ENCODE results near the gene CREM. TPM values are rescaled to one million over a fixed set of nuclear protein-coding genes. Genes with fewer than 3 reads are reported as not detected.
A peak's percentile ranks its signal among the peaks of the same experiment; 100 is the strongest.

Gene CREM
- total and polyA plus RNA-seq, 10 of the 15 experiments (the other 5 are each of a cell fraction or from before 2014, with no cell fraction given): 51.3 to 115 (median 70.6) TPM

DNA sequence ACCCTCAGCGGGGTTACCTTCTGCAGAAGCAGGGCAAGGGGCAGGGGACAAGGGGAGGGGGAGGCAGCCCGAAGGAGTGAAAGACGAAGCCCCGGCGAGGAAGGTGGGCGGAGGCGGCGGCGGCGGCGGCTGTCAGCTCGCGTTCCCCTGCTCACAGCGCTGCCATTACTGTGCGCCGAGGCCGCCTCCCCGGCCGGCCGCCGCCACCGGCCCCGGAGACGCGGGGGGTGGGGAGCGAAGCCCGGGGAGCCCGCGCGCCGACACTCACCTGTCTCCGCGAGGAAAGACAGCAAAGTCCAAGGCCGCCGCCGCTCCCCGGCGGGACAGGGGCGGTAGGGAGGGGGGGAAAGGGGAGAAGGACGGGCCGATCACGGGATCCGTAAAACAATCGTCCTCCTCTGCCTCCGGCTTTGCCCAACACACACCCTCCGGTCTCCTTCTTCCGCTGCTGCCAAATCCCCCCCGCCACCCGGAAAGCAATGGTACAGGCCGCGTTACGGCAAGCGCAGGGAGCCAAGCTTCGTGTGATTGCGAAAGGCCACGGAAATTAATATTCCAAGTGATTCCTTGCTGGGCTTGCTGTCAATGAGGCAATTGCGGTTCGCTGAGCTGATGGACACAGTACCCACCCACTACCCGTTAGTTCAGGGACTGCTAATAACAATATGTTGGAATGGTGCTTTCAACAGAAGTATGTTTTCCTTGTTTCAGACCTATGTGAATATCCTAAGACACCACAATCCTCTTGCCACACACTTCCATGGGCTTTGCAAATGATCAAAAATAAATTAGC, 36.3 kb upstream of the CREM start, which contains the start of gene CUL2 (continued):
- TF ChIP-seq PBX3 (IDR thresholded peaks at IDR 0.05; ENCODE audit: insufficient replicate concordance, low read depth, low read length) (no peak), ETV6 (conservative IDR thresholded peaks at IDR 0.05 in 1 of 2, IDR thresholded peaks at IDR 0.05 in 1 of 2; ENCODE audit: borderline replicate concordance in 1 of 2, low read depth in 1 of 2) (no peak), SREBF1 (IDR thresholded peaks at IDR 0.05; ENCODE audit: low read length) (peak; percentile 76), CBX5 (IDR thresholded peaks at IDR 0.05; ENCODE audit: low read depth) (peak; percentile 83; the same call in 1 of the 2 replicates), IKZF1 (conservative IDR thresholded peaks at IDR 0.05) (peak; percentile 88), SP1 (IDR thresholded peaks at IDR 0.05; ENCODE audit: low read depth, low read length) (peak; percentile 88), EZH2 (IDR thresholded peaks at IDR 0.05; ENCODE audit: borderline replicate concordance, control insufficient read depth, low read depth, low read length) (no peak), SIX5 (IDR thresholded peaks at IDR 0.05; ENCODE audit: low read depth, low read length, severe bottlenecking) (peak; percentile 66), TBL1XR1 (IDR thresholded peaks at IDR 0.05; ENCODE audit: low read depth, low read length) (0 out of 2 replicates have a peak, but pooled peaks have one; percentile 27), LARP7 (IDR thresholded peaks at IDR 0.05) (peak; percentile 38; the same call in 1 of the 2 replicates), MXI1 (IDR thresholded peaks at IDR 0.05; ENCODE audit: low read depth, low read length) (no peak; the same call in 1 of the 2 replicates), CBX3 (IDR thresholded peaks at IDR 0.05; ENCODE audit: borderline replicate concordance, low read depth) (no peak), ZNF384 (IDR thresholded peaks at IDR 0.05; ENCODE audit: borderline replicate concordance, low read depth, low read length) (no peak), BCLAF1 (IDR thresholded peaks at IDR 0.05) (peak; percentile 87), ZNF592 (IDR thresholded peaks at IDR 0.05) (no peak), GATAD2B (conservative IDR thresholded peaks at IDR 0.05; ENCODE audit: low read depth) (0 out of 2 replicates have a peak, but pooled peaks have one; percentile 46), CHD4 (IDR thresholded peaks at IDR 0.05) (no peak)
- TF ChIP-seq, protein P1, sequence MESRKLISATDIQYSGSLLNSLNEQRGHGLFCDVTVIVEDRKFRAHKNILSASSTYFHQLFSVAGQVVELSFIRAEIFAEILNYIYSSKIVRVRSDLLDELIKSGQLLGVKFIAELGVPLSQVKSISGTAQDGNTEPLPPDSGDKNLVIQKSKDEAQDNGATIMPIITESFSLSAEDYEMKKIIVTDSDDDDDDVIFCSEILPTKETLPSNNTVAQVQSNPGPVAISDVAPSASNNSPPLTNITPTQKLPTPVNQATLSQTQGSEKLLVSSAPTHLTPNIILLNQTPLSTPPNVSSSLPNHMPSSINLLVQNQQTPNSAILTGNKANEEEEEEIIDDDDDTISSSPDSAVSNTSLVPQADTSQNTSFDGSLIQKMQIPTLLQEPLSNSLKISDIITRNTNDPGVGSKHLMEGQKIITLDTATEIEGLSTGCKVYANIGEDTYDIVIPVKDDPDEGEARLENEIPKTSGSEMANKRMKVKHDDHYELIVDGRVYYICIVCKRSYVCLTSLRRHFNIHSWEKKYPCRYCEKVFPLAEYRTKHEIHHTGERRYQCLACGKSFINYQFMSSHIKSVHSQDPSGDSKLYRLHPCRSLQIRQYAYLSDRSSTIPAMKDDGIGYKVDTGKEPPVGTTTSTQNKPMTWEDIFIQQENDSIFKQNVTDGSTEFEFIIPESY (IDR thresholded peaks at IDR 0.05): no peak

Measured in GM12878 (cell line).